CD4-positive, alpha-beta T cell (primary cell): Measurements from ENCODE around the gene BDKRB1. TPM values are rescaled to one million over a fixed set of nuclear protein-coding genes. Genes with fewer than 3 reads are reported as not detected.

Experiments
- ATAC-seq: fragments of 200-7000 bp; cut with Tn5 transposase; one replicate; pipeline ENCODE4 v1.10.0; 2022; ENCODE audit warnings: mild to moderate bottlenecking; ENCODE audit not compliant: poor library complexity
- CTCF ChIA-PET: fragments of 350-600 bp; sonication (Branson Sonifier 250); formaldehyde crosslinking; loops from one replicate; lab custom pipeline; 2021; ENCODE audit warnings: antibody characterized with exemption, inconsistent platforms; lab: Charles Lee
- POLR2A ChIA-PET: fragments of 350-600 bp; sonication (Branson Sonifier 250); formaldehyde crosslinking; loops from one replicate; lab custom pipeline; 2021; ENCODE audit warnings: antibody characterized with exemption, inconsistent platforms; lab: Charles Lee
- DNase-seq, 14 experiments: peaks; one replicate each; pipeline ENCODE4 v3.0.0-alpha.2; 2013 to 2020; ENCODE audit warnings: mixed read lengths in 2 of 14
- H3K27ac ChIP-seq, 2 donors: one replicate each; pipeline versions ENCODE4 v1.5.1 to v1.7.0; 2013; ENCODE audit warnings: low read length in 2 of 2, low read depth in 1 of 2, mild to moderate bottlenecking in 1 of 2
- H3K27me3 ChIP-seq, 2 experiments: 1 replicate in 1 of 2; 2 replicates in 1 of 2; pipeline versions ENCODE4 v1.6.1 to v1.7.0; 2013; ENCODE audit warnings: low read length in 2 of 2, control low read depth in 1 of 2, mild to moderate bottlenecking in 1 of 2, moderate library complexity in 1 of 2; ENCODE audit not compliant: insufficient read depth in 2 of 2, control insufficient read depth in 1 of 2
- H3K36me3 ChIP-seq: one replicate; pipeline ENCODE4 v1.6.1; 2013; ENCODE audit warnings: low read length, control low read depth; ENCODE audit not compliant: insufficient read depth
- H3K4me1 ChIP-seq: one replicate; pipeline ENCODE4 v1.6.1; 2013; ENCODE audit warnings: low read length, control low read depth; ENCODE audit not compliant: insufficient read depth
- H3K4me3 ChIP-seq: one replicate; pipeline ENCODE4 v1.5.1; 2013; ENCODE audit warnings: mild to moderate bottlenecking, low read length, moderate library complexity
- H3K9me3 ChIP-seq, 2 experiments: 1 replicate in 1 of 2; 2 replicates in 1 of 2; pipeline versions ENCODE4 v1.6.1 to v1.7.0; 2013; ENCODE audit warnings: low read length in 2 of 2, mild to moderate bottlenecking in 2 of 2, control low read depth in 1 of 2, moderate library complexity in 1 of 2; ENCODE audit not compliant: control insufficient read depth in 1 of 2, insufficient read depth in 1 of 2
- H3K27ac Mint-ChIP-seq: one replicate; pipeline ENCODE4 v1.8.0; 2020; ENCODE audit warnings: mixed read lengths
- H3K27me3 Mint-ChIP-seq: one replicate; pipeline ENCODE4 v1.8.0; 2021; ENCODE audit warnings: mixed read lengths
- H3K36me3 Mint-ChIP-seq: one replicate; pipeline ENCODE4 v1.8.0; 2021; ENCODE audit warnings: low read depth, mixed read lengths
- H3K4me1 Mint-ChIP-seq: one replicate; pipeline ENCODE4 v1.8.0; 2021; ENCODE audit warnings: low read depth, mixed read lengths
- H3K4me3 Mint-ChIP-seq: one replicate; pipeline ENCODE4 v1.8.0; 2020; ENCODE audit warnings: mild to moderate bottlenecking, mixed read lengths
- H3K9me3 Mint-ChIP-seq: one replicate; pipeline ENCODE4 v1.8.0; 2020; ENCODE audit warnings: mixed read lengths
- CTCF ChIP-seq: fragments of 200-600 bp; IDR thresholded peaks from one replicate; pipeline ENCODE4 v1.8.0; 2022; ENCODE audit warnings: antibody characterized with exemption, mild to moderate bottlenecking
- intact Hi-C, 2 experiments: fragments of 100-400 bp; cut with DNase I in 1 of 2; cut with micrococcal nuclease in 1 of 2; formaldehyde crosslinking; loops; one replicate each; pipeline versions ENCODE4 v1.15.1 to v1.9.0; 2023 to 2025; cut with DNase I, micrococcal nuclease
- total RNA-seq, 174 experiments: library from RNA in 2 of 174; stranded (reverse) in 2 of 174; gene quantifications; one replicate each; pipeline ENCODE4 v1.2.3 and lab custom pipeline; 2021 to 2026

The BDKRB1 gene
- total RNA-seq, 2 experiments from 2014 or later: not detected

GRCh38 chr14:96225745-96226151, 30.3 kb upstream of the BDKRB1 start:
- TF ChIP-seq CTCF: no peak
- Mint-ChIP-seq H3K4me3 (no peak overlapping the region), H3K27me3 (peaks cover 12% of the 10 kb centered on the region), H3K9me3 (no peaks in the 10 kb centered on the region), H3K36me3 (no peaks in the 10 kb centered on the region), H3K4me1 (no peaks in the 10 kb centered on the region), H3K27ac (no peak overlapping the region)
- intact Hi-C loops: no loop called here
- CTCF ChIA-PET: no interaction called here
- H3K9me3 ChIP-seq: peaks cover 0 to 12% of the 10 kb centered on the region in 2 experiments
- H3K27ac ChIP-seq: no peak overlapping the region
- ATAC-seq (no peak), DNase-seq (no peak)
- POLR2A ChIA-PET: no interaction called here
- H3K36me3 ChIP-seq: no peaks in the 10 kb centered on the region
- H3K27me3 ChIP-seq: peaks cover 0 to 7% of the 10 kb centered on the region in 2 experiments
- H3K4me3 ChIP-seq: no peak overlapping the region
- H3K4me1 ChIP-seq: no peaks in the 10 kb centered on the region

- H3K27ac Mint-ChIP-seq: no peak overlapping the region
- DNase-seq (no peak), ATAC-seq (no peak)
- TF ChIP-seq CTCF: no peak
- H3K36me3 Mint-ChIP-seq: no peaks in the 10 kb centered on the region
- ChIA-PET POLR2A (no interaction called here), CTCF (no interaction called here)
- H3K4me3 Mint-ChIP-seq: no peak overlapping the region
- no peaks in the 10 kb centered on the region for H3K36me3 ChIP-seq
- no peaks in the 10 kb centered on the region for H3K4me1 Mint-ChIP-seq
- no peaks in the 10 kb centered on the region for H3K27me3 Mint-ChIP-seq
- H3K4me3 ChIP-seq: no peak overlapping the region
- H3K27ac ChIP-seq: no peak overlapping the region
- no peaks in the 10 kb centered on the region for H3K9me3 Mint-ChIP-seq
- peaks cover 0 to 7% of the 10 kb centered on the region in 2 experiments for H3K27me3 ChIP-seq
- no peaks in the 10 kb centered on the region for H3K4me1 ChIP-seq
- intact Hi-C loops: no loop called here
- peaks cover 0 to 12% of the 10 kb centered on the region in 2 experiments for H3K9me3 ChIP-seq
Observed at GRCh38 chr14:96227428-96227827, 28.6 kb upstream of the BDKRB1 start.

GRCh38 chr14:96229315-96229714, 26.7 kb upstream of the BDKRB1 start:
- CTCF ChIA-PET: no interaction called here
- H3K36me3 ChIP-seq: no peaks in the 10 kb centered on the region
- no peaks in the 10 kb centered on the region for H3K36me3 Mint-ChIP-seq
- ATAC-seq (no peak), DNase-seq (no peak)
- POLR2A ChIA-PET: no interaction called here
- no peaks in the 10 kb centered on the region for H3K4me1 ChIP-seq
- no peak overlapping the region for H3K4me3 ChIP-seq
- intact Hi-C loops: no loop called here
- no peak overlapping the region for H3K27ac ChIP-seq
- peaks cover 4% of the 10 kb centered on the region for H3K27me3 Mint-ChIP-seq
- H3K27ac Mint-ChIP-seq: no peak overlapping the region
- H3K4me3 Mint-ChIP-seq: no peak overlapping the region
- H3K9me3 Mint-ChIP-seq: no peaks in the 10 kb centered on the region
- H3K27me3 ChIP-seq: peaks cover 0 to 5% of the 10 kb centered on the region in 2 experiments
- no peaks in the 10 kb centered on the region for H3K4me1 Mint-ChIP-seq
- peaks cover 0 to 12% of the 10 kb centered on the region in 2 experiments for H3K9me3 ChIP-seq
- no peak for TF ChIP-seq CTCF
